Nephron progenitor cell (in vitro differentiated cells): ENCODE results near the gene OR51V1.

Experiments
- DNase-seq: peaks from one replicate; pipeline ENCODE4 v3.0.0; 2021
- H3K27ac Mint-ChIP-seq: 2 replicates; pipeline ENCODE4 v1.8.0; 2021; ENCODE audit warnings: mild to moderate bottlenecking, moderate library complexity, mixed read lengths
- H3K27me3 Mint-ChIP-seq: 2 replicates; pipeline ENCODE4 v1.8.0; 2021; ENCODE audit warnings: mild to moderate bottlenecking, low read depth, mixed read lengths; ENCODE audit not compliant: poor library complexity
- H3K36me3 Mint-ChIP-seq: 2 replicates; pipeline ENCODE4 v1.8.0; 2021; ENCODE audit warnings: low read depth, mixed read lengths
- H3K4me1 Mint-ChIP-seq: 2 replicates; pipeline ENCODE4 v1.8.0; 2021; ENCODE audit warnings: mixed read lengths
- H3K4me3 Mint-ChIP-seq: 2 replicates; pipeline ENCODE4 v1.8.0; 2021; ENCODE audit warnings: mild to moderate bottlenecking, moderate library complexity, mixed read lengths
- H3K9me3 Mint-ChIP-seq: 2 replicates; pipeline ENCODE4 v1.8.0; 2021; ENCODE audit warnings: mild to moderate bottlenecking, moderate library complexity, mixed read lengths
- CTCF ChIP-seq: fragments of 200-600 bp; sonication (generic); IDR thresholded peaks from 2 replicates; pipeline ENCODE4 v1.5.0; 2021; ENCODE audit warnings: antibody characterized with exemption

The OR51V1 gene

GRCh38 chr11:5223686-5224085, 23.2 kb upstream of the OR51V1 start:
- Mint-ChIP-seq H3K27me3 (no peaks in the 10 kb centered on the region), H3K27ac (no peak overlapping the region), H3K36me3 (no peaks in the 10 kb centered on the region), H3K4me3 (no peak overlapping the region), H3K4me1 (no peaks in the 10 kb centered on the region), H3K9me3 (peaks cover 37% of the 10 kb centered on the region)
- DNase-seq, result no peak
- no peak for TF ChIP-seq CTCF

GRCh38 chr11:5223146-5223545, 22.7 kb upstream of the OR51V1 start:
- Mint-ChIP-seq H3K4me3 (no peak overlapping the region), H3K27ac (no peak overlapping the region), H3K27me3 (no peaks in the 10 kb centered on the region), H3K36me3 (no peaks in the 10 kb centered on the region), H3K9me3 (peaks cover 38% of the 10 kb centered on the region), H3K4me1 (no peaks in the 10 kb centered on the region)
- DNase-seq, result no peak
- TF ChIP-seq CTCF, result no peak

GRCh38 chr11:5210376-5210885, 9.9 kb upstream of the OR51V1 start:
- DNase-seq, result no peak
- no peak overlapping the region for H3K4me3 Mint-ChIP-seq

GRCh38 chr11:5204787-5205186, 4.3 kb upstream of the OR51V1 start:
- Mint-ChIP-seq H3K4me1 (no peaks in the 10 kb centered on the region), H3K4me3 (no peak overlapping the region), H3K27ac (no peak overlapping the region), H3K9me3 (no peaks in the 10 kb centered on the region), H3K36me3 (no peaks in the 10 kb centered on the region), H3K27me3 (peaks cover 3% of the 10 kb centered on the region)
- peak; percentile 60 for TF ChIP-seq CTCF
- no peak for DNase-seq

More at GRCh38 chr11:5210376-5210885, 9.9 kb upstream of the OR51V1 start:
- Mint-ChIP-seq H3K4me1 (no peaks in the 10 kb centered on the region), H3K36me3 (no peaks in the 10 kb centered on the region), H3K27me3 (peaks cover 6% of the 10 kb centered on the region), H3K9me3 (peaks cover 9% of the 10 kb centered on the region), H3K27ac (no peak overlapping the region)
- no peak for TF ChIP-seq CTCF

- no peaks in the 10 kb centered on the region for H3K9me3 Mint-ChIP-seq
- no peak for TF ChIP-seq CTCF
- no peak overlapping the region for H3K4me3 Mint-ChIP-seq
- DNase-seq, result no peak
- H3K36me3 Mint-ChIP-seq, result no peaks in the 10 kb centered on the region
- H3K27ac Mint-ChIP-seq, result no peak overlapping the region
- no peaks in the 10 kb centered on the region for H3K4me1 Mint-ChIP-seq
- H3K27me3 Mint-ChIP-seq, result peaks cover 3% of the 10 kb centered on the region
Measured at GRCh38 chr11:5203366-5203765, 2.9 kb upstream of the OR51V1 start.

GRCh38 chr11:5198285-5198684, 2.2 kb downstream of the OR51V1 start:
- DNase-seq, result no peak
- Mint-ChIP-seq H3K27me3 (no peaks in the 10 kb centered on the region), H3K27ac (no peak overlapping the region), H3K36me3 (no peaks in the 10 kb centered on the region), H3K9me3 (peaks cover under 1% of the 10 kb centered on the region), H3K4me1 (peaks cover 4% of the 10 kb centered on the region), H3K4me3 (no peak overlapping the region)
- TF ChIP-seq CTCF, result no peak
